ENCODE data around the gene EPHB1.

GRCh38 chr3:135057996-135058395 lies 262.9 kb downstream of the EPHB1 start:
- TF ChIP-seq CTCF (IDR thresholded peaks at IDR 0.05) (no peak), POLR2A (IDR thresholded peaks at IDR 0.05) (no peak)

Data from esophagus squamous epithelium (tissue), 4 donors.